Measurements from ENCODE around the gene TRPM5. TPM values are rescaled to one million over a fixed set of nuclear protein-coding genes. Genes with fewer than 3 reads are reported as not detected.

The TRPM5 gene
- total RNA-seq, 4 donors from 2014 or later = 0.63 TPM; not detected in 3

GRCh38 chr11:2468363-2469235 lies 24.3 kb upstream of the TRPM5 start:
- ATAC-seq (ENCODE audit: low FRiP score) (no peak), DNase-seq (ENCODE audit: low spot score) (peak; percentile 6)
- TF ChIP-seq CTCF (IDR thresholded peaks at IDR 0.05) = no peak

DNA sequence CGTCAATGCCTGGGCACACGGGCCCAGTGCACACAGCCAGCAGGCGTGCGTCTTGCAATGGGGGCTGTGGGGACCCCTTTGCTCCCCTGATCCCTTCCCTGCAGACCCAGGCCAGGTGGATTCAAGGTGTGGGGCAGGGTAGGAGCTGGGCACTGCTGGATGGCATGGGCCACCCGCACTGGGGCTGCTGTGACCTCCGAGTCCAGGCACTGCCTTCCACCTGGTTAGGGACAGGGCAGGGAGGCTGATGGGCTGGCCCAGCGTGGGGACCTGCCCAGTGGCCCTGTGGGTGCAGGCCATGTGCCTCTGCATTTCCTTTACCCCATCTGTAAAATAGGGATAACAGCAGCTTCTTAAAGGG lies 23.4 kb upstream of the TRPM5 start:
- no peak for ATAC-seq (ENCODE audit: low FRiP score)
- DNase-seq (ENCODE audit: low spot score) = no peak
- no peak for TF ChIP-seq CTCF (IDR thresholded peaks at IDR 0.05)

DNA sequence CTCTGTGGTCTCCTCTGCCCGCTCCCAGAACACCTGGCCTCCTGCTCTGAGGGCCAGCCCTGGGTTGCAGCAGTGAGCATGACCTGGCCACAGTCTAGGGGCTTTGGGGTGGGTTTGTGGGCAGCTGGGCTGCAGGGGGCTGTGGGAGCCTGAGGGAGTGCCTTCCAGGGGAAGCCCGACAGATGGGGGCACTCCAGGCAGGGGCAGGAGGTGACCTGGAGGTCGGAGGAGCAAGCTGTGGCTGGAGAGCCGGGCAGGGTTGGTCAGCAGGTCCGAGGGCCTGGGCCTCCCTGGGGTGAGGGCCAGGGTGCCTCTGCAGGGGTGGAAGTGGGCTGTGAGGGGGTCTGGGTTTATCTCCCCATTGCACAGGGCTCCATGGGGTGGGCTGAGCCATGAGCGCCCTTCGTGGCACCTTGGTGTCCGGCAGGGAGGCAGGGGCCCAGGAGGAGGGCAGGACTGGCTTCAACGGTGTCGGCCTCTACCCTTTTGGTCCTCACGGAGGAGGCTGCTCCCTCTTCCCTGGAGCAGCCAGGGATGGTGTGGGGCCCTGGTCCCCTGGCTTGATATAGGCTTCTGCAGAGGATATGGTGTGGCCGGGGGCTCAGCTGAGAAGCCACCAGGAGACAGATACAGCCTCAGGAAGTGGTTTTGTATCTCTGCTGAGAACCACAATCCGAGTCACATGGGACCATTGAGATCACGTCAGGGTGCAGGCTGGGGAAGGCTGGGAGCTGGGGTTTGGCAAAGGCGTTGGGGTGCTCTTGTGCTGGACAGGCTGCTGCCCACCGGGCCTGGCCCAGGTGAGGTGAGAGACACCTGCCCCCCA lies 22.8 kb upstream of the TRPM5 start:
- ATAC-seq (ENCODE audit: low FRiP score) (peak; percentile 7), DNase-seq (ENCODE audit: low spot score) (peak; percentile 6)
- TF ChIP-seq CTCF (IDR thresholded peaks at IDR 0.05) = no peak

- DNase-seq (ENCODE audit: low spot score) = peak; percentile 12
- ATAC-seq (ENCODE audit: low FRiP score) = no peak
- TF ChIP-seq CTCF (IDR thresholded peaks at IDR 0.05) = no peak
These were observed 21.9 kb upstream of the TRPM5 start for GRCh38 chr11:2466069-2466801.

DNA sequence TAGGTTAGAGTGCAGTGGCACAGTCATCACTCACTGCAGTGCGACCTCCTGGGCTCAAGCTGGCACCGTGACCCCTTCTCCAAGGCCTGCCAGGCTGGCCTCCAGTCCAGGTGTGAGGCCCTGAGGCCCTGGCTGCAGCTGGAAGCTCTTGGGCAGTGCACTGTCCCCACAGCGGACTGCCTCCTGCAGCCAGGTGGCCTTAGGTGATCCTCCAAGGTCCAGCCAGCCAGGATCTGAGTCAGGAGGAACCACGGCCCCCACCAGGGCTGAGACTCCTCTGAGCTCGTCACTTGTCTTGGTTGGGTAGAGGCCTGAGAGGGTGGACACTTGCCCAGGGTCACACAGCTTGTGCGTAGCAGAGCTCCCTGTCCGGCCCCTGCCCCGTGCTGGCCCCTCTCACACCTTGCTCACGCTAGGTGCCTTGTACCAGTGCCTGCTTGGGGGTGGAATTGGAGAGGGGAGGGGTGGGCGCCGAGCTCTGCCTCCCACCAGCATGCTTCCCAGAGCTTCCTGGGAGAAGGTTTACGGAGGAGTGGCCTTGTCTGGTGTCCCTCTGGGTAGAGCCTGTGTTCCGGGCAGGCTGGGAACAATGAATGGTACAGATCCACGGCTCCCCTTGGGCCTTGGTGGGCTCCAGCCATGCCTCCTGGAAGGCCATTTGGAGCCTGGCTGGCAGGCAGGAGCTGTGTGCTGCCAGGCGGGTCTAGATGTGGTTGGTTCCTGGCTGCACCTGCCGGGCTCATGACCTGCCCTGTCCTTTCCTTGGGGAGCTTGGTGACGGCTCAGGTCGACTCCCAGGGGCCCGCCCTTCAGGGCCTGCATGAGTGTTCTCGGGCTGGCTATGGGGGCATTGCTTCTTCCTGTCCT lies 21.1 kb upstream of the TRPM5 start:
- DNase-seq (ENCODE audit: low spot score) (peak; percentile 19), ATAC-seq (ENCODE audit: low FRiP score) (no peak)
- no peak for TF ChIP-seq CTCF (IDR thresholded peaks at IDR 0.05)
